Nephron progenitor cell (in vitro differentiated cells): ENCODE measurements around the gene PRKAG2.

Experiments used
- DNase-seq: peaks from one replicate; pipeline ENCODE4 v3.0.0; 2021
- H3K27ac Mint-ChIP-seq: 2 replicates; pipeline ENCODE4 v1.8.0; 2021; ENCODE audit warnings: mild to moderate bottlenecking, moderate library complexity, mixed read lengths
- H3K27me3 Mint-ChIP-seq: 2 replicates; pipeline ENCODE4 v1.8.0; 2021; ENCODE audit warnings: mild to moderate bottlenecking, low read depth, mixed read lengths; ENCODE audit not compliant: poor library complexity
- H3K36me3 Mint-ChIP-seq: 2 replicates; pipeline ENCODE4 v1.8.0; 2021; ENCODE audit warnings: low read depth, mixed read lengths
- H3K4me1 Mint-ChIP-seq: 2 replicates; pipeline ENCODE4 v1.8.0; 2021; ENCODE audit warnings: mixed read lengths
- H3K4me3 Mint-ChIP-seq: 2 replicates; pipeline ENCODE4 v1.8.0; 2021; ENCODE audit warnings: mild to moderate bottlenecking, moderate library complexity, mixed read lengths
- H3K9me3 Mint-ChIP-seq: 2 replicates; pipeline ENCODE4 v1.8.0; 2021; ENCODE audit warnings: mild to moderate bottlenecking, moderate library complexity, mixed read lengths
- TF ChIP-seq, protein P1 (sequence below): fragments of 200-600 bp; sonication (generic); IDR thresholded peaks from 2 replicates; pipeline ENCODE4 v1.5.0; 2021; ENCODE audit warnings: antibody characterized with exemption

The PRKAG2 gene

GRCh38 chr7:151592330-151592729, 284.6 kb downstream of the PRKAG2 start:
- Mint-ChIP-seq H3K9me3 (peaks cover 12% of the 10 kb centered on the region), H3K4me1 (peaks cover 8% of the 10 kb centered on the region), H3K27ac (no peak overlapping the region), H3K4me3 (no peak overlapping the region), H3K36me3 (peaks cover 6% of the 10 kb centered on the region), H3K27me3 (peaks cover 5% of the 10 kb centered on the region)
- TF ChIP-seq, protein P1, sequence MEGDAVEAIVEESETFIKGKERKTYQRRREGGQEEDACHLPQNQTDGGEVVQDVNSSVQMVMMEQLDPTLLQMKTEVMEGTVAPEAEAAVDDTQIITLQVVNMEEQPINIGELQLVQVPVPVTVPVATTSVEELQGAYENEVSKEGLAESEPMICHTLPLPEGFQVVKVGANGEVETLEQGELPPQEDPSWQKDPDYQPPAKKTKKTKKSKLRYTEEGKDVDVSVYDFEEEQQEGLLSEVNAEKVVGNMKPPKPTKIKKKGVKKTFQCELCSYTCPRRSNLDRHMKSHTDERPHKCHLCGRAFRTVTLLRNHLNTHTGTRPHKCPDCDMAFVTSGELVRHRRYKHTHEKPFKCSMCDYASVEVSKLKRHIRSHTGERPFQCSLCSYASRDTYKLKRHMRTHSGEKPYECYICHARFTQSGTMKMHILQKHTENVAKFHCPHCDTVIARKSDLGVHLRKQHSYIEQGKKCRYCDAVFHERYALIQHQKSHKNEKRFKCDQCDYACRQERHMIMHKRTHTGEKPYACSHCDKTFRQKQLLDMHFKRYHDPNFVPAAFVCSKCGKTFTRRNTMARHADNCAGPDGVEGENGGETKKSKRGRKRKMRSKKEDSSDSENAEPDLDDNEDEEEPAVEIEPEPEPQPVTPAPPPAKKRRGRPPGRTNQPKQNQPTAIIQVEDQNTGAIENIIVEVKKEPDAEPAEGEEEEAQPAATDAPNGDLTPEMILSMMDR = no peak
- no peak for DNase-seq

GRCh38 chr7:151591866-151592265, 285.0 kb downstream of the PRKAG2 start:
- peaks cover 6% of the 10 kb centered on the region for H3K36me3 Mint-ChIP-seq
- TF ChIP-seq, protein P1 = no peak
- DNase-seq = no peak
- H3K4me3 Mint-ChIP-seq = no peak overlapping the region
- H3K4me1 Mint-ChIP-seq = peaks cover 13% of the 10 kb centered on the region
- peaks cover 7% of the 10 kb centered on the region for H3K9me3 Mint-ChIP-seq
- H3K27me3 Mint-ChIP-seq = peaks cover 2% of the 10 kb centered on the region
- H3K27ac Mint-ChIP-seq = no peak overlapping the region

DNA sequence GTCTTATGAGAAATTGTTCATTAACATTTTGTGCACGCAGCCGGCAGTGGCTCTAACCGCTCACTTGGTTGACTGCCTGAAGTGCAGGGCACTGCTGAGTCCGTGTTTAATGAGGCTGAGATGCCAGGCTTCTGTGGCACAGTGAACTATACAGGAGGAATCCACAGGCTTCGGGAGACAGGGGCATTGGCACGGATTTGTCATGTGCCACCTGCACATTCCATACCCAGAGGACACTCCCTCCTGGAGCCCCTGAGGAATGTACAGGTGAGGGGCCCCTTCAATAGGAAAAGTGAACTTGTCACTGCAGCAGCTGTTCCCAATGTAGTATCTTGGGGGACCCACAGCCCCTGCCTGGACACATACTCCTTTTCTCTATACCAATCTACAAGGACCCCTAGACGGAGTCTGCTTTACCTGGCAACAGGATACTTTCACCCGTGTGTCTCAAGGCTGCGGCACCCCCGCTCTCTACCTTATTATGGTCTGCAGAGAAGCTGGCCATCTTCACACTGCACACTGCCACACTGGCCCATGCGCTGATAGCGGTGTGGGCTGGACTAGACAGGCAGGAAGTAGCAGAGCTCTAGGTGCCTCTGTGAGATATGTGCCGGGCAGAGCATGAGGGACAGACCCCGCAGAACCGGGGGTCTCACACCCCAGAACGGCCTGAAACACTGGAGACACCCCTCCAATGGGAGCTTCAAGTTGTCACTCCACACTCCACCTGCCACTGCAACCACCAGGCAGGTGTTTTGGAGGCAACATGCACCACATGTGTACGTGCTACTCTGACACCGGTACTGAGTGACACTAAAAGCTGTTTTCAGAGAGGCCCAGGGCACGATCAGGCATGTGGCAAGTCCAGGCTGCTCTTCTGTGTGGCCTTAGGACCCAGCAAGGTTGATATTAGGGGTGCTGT, 285.8 kb downstream of the PRKAG2 start:
- no peak for DNase-seq
- TF ChIP-seq, protein P1 = no peak
- Mint-ChIP-seq H3K27me3 (no peaks in the 10 kb centered on the region), H3K27ac (peak overlapping the region; percentile 75), H3K4me1 (peaks cover 20% of the 10 kb centered on the region), H3K9me3 (peaks cover 5% of the 10 kb centered on the region), H3K36me3 (peaks cover 6% of the 10 kb centered on the region), H3K4me3 (no peak overlapping the region)

DNA sequence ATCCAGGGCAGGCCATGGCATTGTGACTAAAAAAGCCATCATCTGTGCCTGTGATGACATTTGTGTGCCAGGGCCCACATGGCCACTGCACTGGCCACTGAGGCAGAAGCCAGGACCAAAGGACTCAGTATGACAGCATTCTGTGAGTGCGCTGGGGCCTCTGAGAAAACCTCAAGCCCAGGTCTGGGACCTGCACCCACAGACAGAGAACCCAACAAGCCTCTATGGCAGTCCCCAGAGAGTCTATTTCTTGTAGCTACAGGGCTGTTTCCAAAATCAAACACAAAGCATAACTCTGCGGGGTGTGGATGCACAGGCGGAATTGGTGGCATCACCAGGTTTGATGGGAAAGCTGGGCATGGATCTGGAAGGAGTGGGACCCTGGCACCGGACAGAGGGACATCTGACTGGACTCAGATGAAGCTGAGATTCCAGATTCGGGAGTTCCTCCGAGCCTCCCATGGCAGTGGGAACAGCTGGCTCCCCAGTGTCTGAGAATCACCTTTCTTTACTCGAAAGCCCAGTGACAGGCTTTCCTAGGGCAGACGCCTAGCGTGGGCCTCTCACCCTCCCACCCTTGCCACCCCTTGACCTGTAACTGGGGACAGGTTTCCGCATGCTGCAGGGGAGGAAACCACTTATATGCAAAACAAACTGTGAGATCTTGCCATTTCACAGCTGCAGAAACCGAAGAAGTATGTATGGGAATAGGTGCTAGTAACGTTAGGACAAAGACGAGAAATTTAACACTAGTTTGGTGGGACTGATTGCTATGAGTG, 286.7 kb downstream of the PRKAG2 start:
- Mint-ChIP-seq H3K36me3 (peaks cover 6% of the 10 kb centered on the region), H3K9me3 (peaks cover 5% of the 10 kb centered on the region), H3K27ac (peak overlapping the region; percentile 75), H3K27me3 (no peaks in the 10 kb centered on the region), H3K4me3 (no peak overlapping the region), H3K4me1 (peaks cover 20% of the 10 kb centered on the region)
- TF ChIP-seq, protein P1 = no peak
- no peak for DNase-seq

- no peaks in the 10 kb centered on the region for H3K27me3 Mint-ChIP-seq
- TF ChIP-seq, protein P1 = no peak
- peaks cover 20% of the 10 kb centered on the region for H3K4me1 Mint-ChIP-seq
- H3K27ac Mint-ChIP-seq = no peak overlapping the region
- peaks cover 5% of the 10 kb centered on the region for H3K9me3 Mint-ChIP-seq
- H3K36me3 Mint-ChIP-seq = peaks cover 6% of the 10 kb centered on the region
- DNase-seq = no peak
- no peak overlapping the region for H3K4me3 Mint-ChIP-seq
Measured at GRCh38 chr7:151588982-151589381, 287.9 kb downstream of the PRKAG2 start.
